Measurements from ENCODE around the gene BTBD7.

GRCh38 chr14:93309427-93309966 is 23.3 kb downstream of the BTBD7 start:
- TF ChIP-seq EZH2 (IDR thresholded peaks at IDR 0.05): no peak
- no peak for TF ChIP-seq POLR2AphosphoS5 (IDR thresholded peaks at IDR 0.05; ENCODE audit: borderline replicate concordance, low read depth, low read length)

All from SK-N-MC (cell line).